Measurements from ENCODE around the gene RNASEH2A.

Gene RNASEH2A

DNA sequence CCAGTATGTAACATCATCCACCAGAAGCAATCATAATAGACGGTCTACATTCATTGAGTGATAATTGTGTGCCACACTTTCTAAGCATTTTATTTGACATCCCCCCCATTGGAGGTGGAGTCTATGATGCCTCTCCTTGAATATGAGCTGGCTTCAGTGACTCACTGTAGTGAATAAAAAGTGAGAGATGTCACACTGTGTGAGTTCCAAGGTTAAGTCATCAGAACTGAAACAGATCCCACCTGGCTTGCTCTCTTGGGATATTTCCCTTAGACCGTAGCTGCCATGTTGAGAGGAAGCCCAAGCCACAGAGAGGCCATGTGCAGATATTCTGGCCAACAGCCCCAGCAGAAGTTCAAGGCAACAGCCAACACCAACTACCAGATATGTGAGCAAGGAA, 15.4 kb downstream of the RNASEH2A start:
- TF ChIP-seq TAF1 (IDR thresholded peaks at IDR 0.05; ENCODE audit: borderline replicate concordance, low read depth, low read length) (no peak), POLR2AphosphoS5 (IDR thresholded peaks at IDR 0.05; ENCODE audit: low read depth, low read length) (no peak), POLR2A (IDR thresholded peaks at IDR 0.05; ENCODE audit: low read depth, low read length) (no peak)
- no peak for FAIRE-seq
- DNase-seq (ENCODE audit: insufficient read length): no peak

- FAIRE-seq (no peak), DNase-seq (ENCODE audit: insufficient read length) (no peak)
- TF ChIP-seq POLR2A (IDR thresholded peaks at IDR 0.05; ENCODE audit: low read depth, low read length): no peak
- TF ChIP-seq TAF1 (IDR thresholded peaks at IDR 0.05; ENCODE audit: borderline replicate concordance, low read depth, low read length): no peak
- no peak for TF ChIP-seq POLR2AphosphoS5 (IDR thresholded peaks at IDR 0.05; ENCODE audit: low read depth, low read length)
These were observed 19.1 kb downstream of the RNASEH2A start for GRCh38 chr19:12825254-12826131.

- DNase-seq (ENCODE audit: insufficient read length) (no peak), FAIRE-seq (no peak)
- TF ChIP-seq POLR2A (IDR thresholded peaks at IDR 0.05; ENCODE audit: low read depth, low read length) (no peak), TAF1 (IDR thresholded peaks at IDR 0.05; ENCODE audit: borderline replicate concordance, low read depth, low read length) (no peak), POLR2AphosphoS5 (IDR thresholded peaks at IDR 0.05; ENCODE audit: low read depth, low read length) (no peak)
These were observed 22.1 kb downstream of the RNASEH2A start for GRCh38 chr19:12828494-12828893.

DNA sequence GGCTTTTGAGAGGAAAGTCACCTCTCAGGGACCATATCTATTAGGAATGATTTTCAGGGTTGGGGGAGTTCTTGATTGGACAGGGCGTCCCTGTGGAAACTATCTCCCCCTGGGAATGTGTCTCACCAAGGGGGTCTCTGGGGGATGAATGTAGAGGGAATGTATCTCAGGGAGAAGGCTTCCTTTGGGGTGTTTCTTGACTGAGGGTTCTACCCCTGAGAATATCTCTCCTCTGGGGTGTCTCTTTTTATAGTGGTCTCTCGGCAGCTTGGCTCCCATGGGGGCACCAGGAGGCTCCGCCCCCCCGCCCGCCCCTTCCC, 27.0 kb downstream of the RNASEH2A start:
- no peak for DNase-seq (ENCODE audit: insufficient read length)
- TF ChIP-seq TAF1 (IDR thresholded peaks at IDR 0.05; ENCODE audit: borderline replicate concordance, low read depth, low read length) (no peak), POLR2A (IDR thresholded peaks at IDR 0.05; ENCODE audit: low read depth, low read length) (no peak)
- no peak for FAIRE-seq

- FAIRE-seq (no peak), DNase-seq (ENCODE audit: insufficient read length) (no peak)
- TF ChIP-seq TAF1 (IDR thresholded peaks at IDR 0.05; ENCODE audit: borderline replicate concordance, low read depth, low read length) (no peak), POLR2AphosphoS5 (IDR thresholded peaks at IDR 0.05; ENCODE audit: low read depth, low read length) (no peak), POLR2A (IDR thresholded peaks at IDR 0.05; ENCODE audit: low read depth, low read length) (no peak)
These were observed 27.6 kb downstream of the RNASEH2A start for GRCh38 chr19:12833738-12834565.

DNA sequence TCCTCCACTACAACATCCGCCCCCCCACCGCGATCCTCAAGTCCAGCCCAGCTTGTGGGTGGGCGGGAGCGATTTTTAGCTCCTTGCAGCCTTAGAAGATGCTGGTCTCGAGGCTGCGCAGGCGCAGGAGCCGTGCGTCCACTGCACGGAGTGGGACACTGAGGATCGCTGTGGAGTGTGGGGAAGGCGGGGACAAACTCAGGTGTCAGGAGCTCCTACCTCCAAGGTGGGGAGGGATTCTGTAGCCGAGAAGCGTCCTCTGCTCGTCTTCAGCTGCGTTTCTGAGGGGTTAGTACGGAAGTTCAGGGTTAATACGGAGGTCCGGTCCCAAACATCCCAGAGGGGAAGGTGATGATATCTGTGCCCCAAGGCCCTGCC, 28.2 kb downstream of the RNASEH2A start, which contains the start of gene RTBDN:
RTBDN (minus strand) TSS at position 14 of the 378 bp plus-strand sequence. CDS start 4,600 bp downstream, outside the sequence.
- TF ChIP-seq POLR2A (IDR thresholded peaks at IDR 0.05; ENCODE audit: low read depth, low read length): no peak
- no peak for TF ChIP-seq TAF1 (IDR thresholded peaks at IDR 0.05; ENCODE audit: borderline replicate concordance, low read depth, low read length)
- no peak for TF ChIP-seq POLR2AphosphoS5 (IDR thresholded peaks at IDR 0.05; ENCODE audit: low read depth, low read length)
- FAIRE-seq (no peak), DNase-seq (ENCODE audit: insufficient read length) (no peak)

DNA sequence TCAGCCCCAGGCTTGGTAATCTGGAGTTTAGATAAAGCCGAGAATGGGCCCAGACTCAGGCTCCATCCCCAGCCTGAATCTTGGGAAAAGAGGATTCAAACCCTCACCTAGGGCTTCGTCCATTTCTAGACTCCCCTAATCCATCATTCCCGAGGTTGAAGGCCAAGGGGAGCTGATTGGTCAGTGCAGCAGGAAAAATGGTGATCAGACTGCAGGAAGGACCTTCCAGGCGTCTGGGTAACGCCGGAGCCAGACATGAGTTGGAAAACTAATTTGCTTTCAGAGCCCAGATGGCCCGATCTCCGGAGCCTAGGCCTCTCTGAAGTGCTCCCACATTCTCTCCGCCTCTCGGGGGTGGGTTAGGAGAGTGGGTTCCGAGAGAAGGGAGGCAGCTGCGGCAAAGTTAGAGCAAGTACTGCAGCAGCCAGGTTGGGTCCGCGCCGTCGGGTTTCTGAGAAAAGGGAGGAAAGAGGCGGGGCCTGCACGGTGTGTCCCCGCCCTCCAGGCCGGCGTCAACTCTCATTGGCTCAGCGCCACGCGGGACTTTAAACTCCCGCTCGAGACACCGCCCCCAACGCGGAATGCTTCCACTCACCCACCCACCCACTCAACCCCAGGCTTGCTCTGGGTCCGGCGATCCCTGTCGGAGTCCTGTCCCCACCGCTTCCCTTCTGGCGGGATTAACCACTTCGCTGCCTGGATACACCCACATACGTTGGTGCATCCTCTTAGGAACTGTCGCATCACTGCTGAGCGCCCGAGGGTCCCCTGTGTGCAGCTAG, 28.8 kb downstream of the RNASEH2A start:
- FAIRE-seq: no peak
- no peak for DNase-seq (ENCODE audit: insufficient read length)
- TF ChIP-seq TAF1 (IDR thresholded peaks at IDR 0.05; ENCODE audit: borderline replicate concordance, low read depth, low read length) (no peak), POLR2AphosphoS5 (IDR thresholded peaks at IDR 0.05; ENCODE audit: low read depth, low read length) (no peak), POLR2A (IDR thresholded peaks at IDR 0.05; ENCODE audit: low read depth, low read length) (no peak)

- FAIRE-seq: no peak
- DNase-seq (ENCODE audit: insufficient read length): no peak
- TF ChIP-seq POLR2A (IDR thresholded peaks at IDR 0.05; ENCODE audit: low read depth, low read length) (no peak), POLR2AphosphoS5 (IDR thresholded peaks at IDR 0.05; ENCODE audit: low read depth, low read length) (no peak)
These were observed 30.1 kb downstream of the RNASEH2A start for GRCh38 chr19:12836529-12836863.

GRCh38 chr19:12837225-12837624, 30.8 kb downstream of the RNASEH2A start:
- TF ChIP-seq POLR2AphosphoS5 (IDR thresholded peaks at IDR 0.05; ENCODE audit: low read depth, low read length) (no peak), POLR2A (IDR thresholded peaks at IDR 0.05; ENCODE audit: low read depth, low read length) (no peak), TAF1 (IDR thresholded peaks at IDR 0.05; ENCODE audit: borderline replicate concordance, low read depth, low read length) (no peak)
- DNase-seq (ENCODE audit: insufficient read length): no peak
- no peak for FAIRE-seq

GRCh38 chr19:12838182-12838885, 31.9 kb downstream of the RNASEH2A start, which contains the start of gene MAST1:
Gene MAST1, plus strand, starts transcription at chr19:12838515. Its CDS starts 58 bp downstream, at chr19:12838573.
- FAIRE-seq (peak; percentile 70), DNase-seq (ENCODE audit: insufficient read length) (peak; percentile 73)
- TF ChIP-seq POLR2AphosphoS5 (IDR thresholded peaks at IDR 0.05; ENCODE audit: low read depth, low read length): no peak
- no peak for TF ChIP-seq TAF1 (IDR thresholded peaks at IDR 0.05; ENCODE audit: borderline replicate concordance, low read depth, low read length)
- TF ChIP-seq POLR2A (IDR thresholded peaks at IDR 0.05; ENCODE audit: low read depth, low read length): no peak

All from GM12892 (cell line).